ENCODE results near the gene SLC12A7.

DNA sequence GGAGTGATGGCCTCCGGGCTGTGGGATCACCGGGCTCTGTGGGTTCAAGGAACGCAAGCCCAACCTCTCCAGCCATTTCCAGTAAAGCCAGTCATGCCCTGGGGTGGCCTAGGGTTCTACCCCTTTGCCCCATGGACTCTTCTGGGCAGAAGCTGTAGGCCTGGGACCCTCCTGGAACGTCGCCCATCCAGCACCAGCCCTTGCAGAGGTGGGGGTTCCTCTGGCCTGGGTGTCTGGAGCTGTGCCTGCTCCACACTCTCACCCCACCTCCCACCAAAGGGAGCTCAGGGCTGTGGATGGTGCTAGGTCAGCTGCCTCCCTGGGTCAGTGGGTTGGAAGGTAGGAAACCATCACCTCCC is 1.4 kb upstream of the SLC12A7 start:
- TF ChIP-seq, protein P1, sequence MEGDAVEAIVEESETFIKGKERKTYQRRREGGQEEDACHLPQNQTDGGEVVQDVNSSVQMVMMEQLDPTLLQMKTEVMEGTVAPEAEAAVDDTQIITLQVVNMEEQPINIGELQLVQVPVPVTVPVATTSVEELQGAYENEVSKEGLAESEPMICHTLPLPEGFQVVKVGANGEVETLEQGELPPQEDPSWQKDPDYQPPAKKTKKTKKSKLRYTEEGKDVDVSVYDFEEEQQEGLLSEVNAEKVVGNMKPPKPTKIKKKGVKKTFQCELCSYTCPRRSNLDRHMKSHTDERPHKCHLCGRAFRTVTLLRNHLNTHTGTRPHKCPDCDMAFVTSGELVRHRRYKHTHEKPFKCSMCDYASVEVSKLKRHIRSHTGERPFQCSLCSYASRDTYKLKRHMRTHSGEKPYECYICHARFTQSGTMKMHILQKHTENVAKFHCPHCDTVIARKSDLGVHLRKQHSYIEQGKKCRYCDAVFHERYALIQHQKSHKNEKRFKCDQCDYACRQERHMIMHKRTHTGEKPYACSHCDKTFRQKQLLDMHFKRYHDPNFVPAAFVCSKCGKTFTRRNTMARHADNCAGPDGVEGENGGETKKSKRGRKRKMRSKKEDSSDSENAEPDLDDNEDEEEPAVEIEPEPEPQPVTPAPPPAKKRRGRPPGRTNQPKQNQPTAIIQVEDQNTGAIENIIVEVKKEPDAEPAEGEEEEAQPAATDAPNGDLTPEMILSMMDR (IDR thresholded peaks at IDR 0.05): no peak
- TF ChIP-seq POLR2AphosphoS5 (IDR thresholded peaks at IDR 0.05) (no peak), EP300 (IDR thresholded peaks at IDR 0.05) (no peak), POLR2A (IDR thresholded peaks at IDR 0.05) (no peak)

All from sigmoid colon (tissue), 4 donors.